ENCODE results near the gene DHRSX. TPM values are rescaled to one million over a fixed set of nuclear protein-coding genes. Genes with fewer than 3 reads are reported as not detected.

DHRSX gene
- total RNA-seq, 1 experiment from 2014 or later, result 11.5 TPM

- BruUV-seq (replicated peaks), result no TSS peak
- no peaks in the 10 kb centered on the region for H4K20me1 ChIP-seq (ENCODE audit: low read length)
- no peak overlapping the region for H3K9ac ChIP-seq (ENCODE audit: low read length)
- ATAC-seq (no peak), DNase-seq (no peak)
- no peaks in the 10 kb centered on the region for H3K36me3 ChIP-seq (ENCODE audit: low read depth, low read length)
- H3K27me3 ChIP-seq (ENCODE audit: low read length), result no peaks in the 10 kb centered on the region
- H3K79me2 ChIP-seq (ENCODE audit: low read length), result no peaks in the 10 kb centered on the region
- no peak overlapping the region for H3K27ac ChIP-seq (ENCODE audit: low read length)
- no peaks in the 10 kb centered on the region for H3K9me3 ChIP-seq (ENCODE audit: low read length)
- no peaks in the 10 kb centered on the region for H3K9me2 ChIP-seq (replicated peaks; ENCODE audit: low read length)
- POLR2A ChIA-PET (ENCODE audit: unreplicated experiment), result no interaction called here
- peaks cover 4% of the 10 kb centered on the region; the same call in 1 of the 2 replicates for H3K4me1 ChIP-seq (ENCODE audit: insufficient read depth, low read length)
- TF ChIP-seq CTCF (conservative IDR thresholded peaks at IDR 0.05; ENCODE audit: low read depth, low read length) (no peak), EZH2phosphoT487 (IDR thresholded peaks at IDR 0.05; ENCODE audit: borderline replicate concordance, low read length) (no peak), EZH2 (IDR thresholded peaks at IDR 0.05; ENCODE audit: low read length, unreplicated experiment) (no peak)
- no peak overlapping the region for H3K4me3 ChIP-seq (ENCODE audit: low read length)
- no peaks in the 10 kb centered on the region for H3F3A ChIP-seq (ENCODE audit: low read length, unreplicated experiment)
- intact Hi-C loops (cut with micrococcal nuclease), result no loop called here
- CTCF ChIA-PET, result no interaction called here
- H3K4me2 ChIP-seq (ENCODE audit: low read length), result no peak overlapping the region
- no peak overlapping the region for H2AFZ ChIP-seq (ENCODE audit: low read length)
These were observed 98.5 kb downstream of the DHRSX start for GRCh38 chrX:2402361-2402690.

- Histone ChIP-seq H3K4me2 (ENCODE audit: low read length) (no peak overlapping the region), H3K4me1 (ENCODE audit: insufficient read depth, low read length) (peaks cover 4% of the 10 kb centered on the region; the same call in 1 of the 2 replicates)
- DNase-seq, result no peak
These were observed 99.0 kb downstream of the DHRSX start for GRCh38 chrX:2401590-2402360.

GRCh38 chrX:2401201-2401589, 99.6 kb downstream of the DHRSX start:
- ATAC-seq (no peak), DNase-seq (no peak)
- Histone ChIP-seq H3K9ac (ENCODE audit: low read length) (no peak overlapping the region), H3K36me3 (ENCODE audit: low read depth, low read length) (no peaks in the 10 kb centered on the region), H3K4me2 (ENCODE audit: low read length) (no peak overlapping the region), H3K27ac (ENCODE audit: low read length) (no peak overlapping the region), H2AFZ (ENCODE audit: low read length) (no peak overlapping the region), H3K27me3 (ENCODE audit: low read length) (no peaks in the 10 kb centered on the region), H4K20me1 (ENCODE audit: low read length) (no peaks in the 10 kb centered on the region), H3F3A (ENCODE audit: low read length, unreplicated experiment) (no peaks in the 10 kb centered on the region), H3K9me2 (replicated peaks; ENCODE audit: low read length) (no peaks in the 10 kb centered on the region), H3K4me1 (ENCODE audit: insufficient read depth, low read length) (peaks cover 4% of the 10 kb centered on the region; the same call in 1 of the 2 replicates), H3K79me2 (ENCODE audit: low read length) (no peaks in the 10 kb centered on the region), H3K4me3 (ENCODE audit: low read length) (no peak overlapping the region), H3K9me3 (ENCODE audit: low read length) (no peaks in the 10 kb centered on the region)
- intact Hi-C loops (cut with micrococcal nuclease), result no loop called here
- TF ChIP-seq CTCF (conservative IDR thresholded peaks at IDR 0.05; ENCODE audit: low read depth, low read length), result no peak
- TF ChIP-seq EZH2 (IDR thresholded peaks at IDR 0.05; ENCODE audit: low read length, unreplicated experiment), result no peak
- TF ChIP-seq EZH2phosphoT487 (IDR thresholded peaks at IDR 0.05; ENCODE audit: borderline replicate concordance, low read length), result no peak
- ChIA-PET CTCF (no interaction called here), POLR2A (ENCODE audit: unreplicated experiment) (no interaction called here)
- no TSS peak for BruUV-seq (replicated peaks)

More at GRCh38 chrX:2401590-2402360, 99.0 kb downstream of the DHRSX start:
- ChIA-PET CTCF (no interaction called here), POLR2A (ENCODE audit: unreplicated experiment) (no interaction called here)
- Histone ChIP-seq H3K36me3 (ENCODE audit: low read depth, low read length) (no peaks in the 10 kb centered on the region), H3K9me3 (ENCODE audit: low read length) (no peaks in the 10 kb centered on the region), H3K4me3 (ENCODE audit: low read length) (no peak overlapping the region), H2AFZ (ENCODE audit: low read length) (no peak overlapping the region), H3F3A (ENCODE audit: low read length, unreplicated experiment) (no peaks in the 10 kb centered on the region), H3K79me2 (ENCODE audit: low read length) (no peaks in the 10 kb centered on the region), H3K9me2 (replicated peaks; ENCODE audit: low read length) (no peaks in the 10 kb centered on the region), H3K9ac (ENCODE audit: low read length) (no peak overlapping the region), H4K20me1 (ENCODE audit: low read length) (no peaks in the 10 kb centered on the region), H3K27ac (ENCODE audit: low read length) (no peak overlapping the region), H3K27me3 (ENCODE audit: low read length) (no peaks in the 10 kb centered on the region)
- no peak for TF ChIP-seq EZH2 (IDR thresholded peaks at IDR 0.05; ENCODE audit: low read length, unreplicated experiment)
- BruUV-seq (replicated peaks), result no TSS peak
- intact Hi-C loops (cut with micrococcal nuclease), result no loop called here
- no peak for ATAC-seq

Measured in PC-3 (cell line).